ENCODE measurements around the gene SPAG5.

Gene SPAG5

GRCh38 chr17:28598799-28599310, at the start of gene SPAG5:
Gene SPAG5, minus strand, starts transcription at chr17:28599025. Its CDS starts 79 bp downstream, at chr17:28598946.
- DNase-seq (ENCODE audit: insufficient read length, low spot score) (peak; percentile 99), FAIRE-seq (peak; percentile 86)

- DNase-seq (ENCODE audit: insufficient read length, low spot score), result no peak
- no peak for FAIRE-seq
These were observed 47.4 kb upstream of the SPAG5 start for GRCh38 chr17:28646039-28646754.

GRCh38 chr17:28645576-28645939, 46.7 kb upstream of the SPAG5 start:
- FAIRE-seq (no peak), DNase-seq (ENCODE audit: insufficient read length, low spot score) (no peak)

GRCh38 chr17:28644787-28645575, 46.2 kb upstream of the SPAG5 start, which contains the start of gene BLTP2:
Gene BLTP2, minus strand, starts transcription at chr17:28645158. Its CDS starts 102 bp downstream, at chr17:28645056.
- FAIRE-seq (peak; percentile 98), DNase-seq (ENCODE audit: insufficient read length, low spot score) (peak; percentile 99)

- DNase-seq (ENCODE audit: insufficient read length, low spot score) (peak; percentile 72), FAIRE-seq (no peak)
These were observed 45.4 kb upstream of the SPAG5 start for GRCh38 chr17:28643983-28644786.

GRCh38 chr17:28641579-28641978, 42.8 kb upstream of the SPAG5 start:
- no peak for FAIRE-seq
- DNase-seq (ENCODE audit: insufficient read length, low spot score), result no peak

- DNase-seq (ENCODE audit: insufficient read length, low spot score) (no peak), FAIRE-seq (peak; percentile 48)
These were observed 36.7 kb upstream of the SPAG5 start for GRCh38 chr17:28635506-28635905.

GRCh38 chr17:28634206-28634865, 35.5 kb upstream of the SPAG5 start:
- DNase-seq (ENCODE audit: insufficient read length, low spot score), result no peak
- no peak for FAIRE-seq

GRCh38 chr17:28626818-28627217, 28.0 kb upstream of the SPAG5 start:
- FAIRE-seq, result no peak

GRCh38 chr17:28624148-28624547, 25.3 kb upstream of the SPAG5 start:
- DNase-seq (ENCODE audit: insufficient read length, low spot score), result no peak
- FAIRE-seq, result no peak

More at GRCh38 chr17:28626818-28627217, 28.0 kb upstream of the SPAG5 start:
- no peak for DNase-seq (ENCODE audit: insufficient read length, low spot score)

GRCh38 chr17:28623696-28624095, 24.9 kb upstream of the SPAG5 start:
- no peak for FAIRE-seq

GRCh38 chr17:28622186-28622585, 23.4 kb upstream of the SPAG5 start:
- no peak for FAIRE-seq
- no peak for DNase-seq (ENCODE audit: insufficient read length, low spot score)

More at GRCh38 chr17:28623696-28624095, 24.9 kb upstream of the SPAG5 start:
- no peak for DNase-seq (ENCODE audit: insufficient read length, low spot score)

GRCh38 chr17:28620010-28620409, 21.2 kb upstream of the SPAG5 start:
- FAIRE-seq, result no peak
- DNase-seq (ENCODE audit: insufficient read length, low spot score), result no peak

- DNase-seq (ENCODE audit: insufficient read length, low spot score), result no peak
- no peak for FAIRE-seq
These were observed 19.6 kb upstream of the SPAG5 start for GRCh38 chr17:28618464-28618863.

- DNase-seq (ENCODE audit: insufficient read length, low spot score), result no peak
These were observed 17.5 kb upstream of the SPAG5 start for GRCh38 chr17:28616281-28616680.

GRCh38 chr17:28615260-28615940, 16.6 kb upstream of the SPAG5 start:
- FAIRE-seq, result no peak
- DNase-seq (ENCODE audit: insufficient read length, low spot score), result no peak

More at GRCh38 chr17:28616281-28616680, 17.5 kb upstream of the SPAG5 start:
- FAIRE-seq, result no peak

- no peak for FAIRE-seq
These were observed 15.1 kb upstream of the SPAG5 start, which contains the start of gene RSKR for GRCh38 chr17:28613931-28614381. Gene RSKR, minus strand, starts transcription at chr17:28614185. Its CDS starts 24 bp downstream, at chr17:28614161.

GRCh38 chr17:28612936-28613872, 14.4 kb upstream of the SPAG5 start:
- DNase-seq (ENCODE audit: insufficient read length, low spot score), result peak; percentile 53
- FAIRE-seq, result no peak

More at GRCh38 chr17:28613931-28614381, 15.1 kb upstream of the SPAG5 start, which contains the start of gene RSKR:
- no peak for DNase-seq (ENCODE audit: insufficient read length, low spot score)

Measured in HTR-8/SVneo (cell line).